GM19025 (cell line): ENCODE measurements around the gene TLCD1.
"Not testable (repeated sequence)": the region's sequence is repeated elsewhere in the genome, so short reads cannot be mapped to it uniquely, and the experiment has no call there.

Experiments
- ATAC-seq: cut with Tn5 transposase; IDR thresholded peaks from one replicate; pipeline ENCODE4 v1.9.1; 2021; ENCODE audit warnings: mild to moderate bottlenecking, low read depth, moderate library complexity; ENCODE audit not compliant: unreplicated experiment

Gene TLCD1

GRCh38 chr17:28733346-28733745 is 7.3 kb upstream of the TLCD1 start:
- ATAC-seq = no peak

- no peak for ATAC-seq
Measured at GRCh38 chr17:28729950-28730330, 3.9 kb upstream of the TLCD1 start.

- ATAC-seq = peak; percentile 28
Measured at GRCh38 chr17:28728364-28729200, 2.5 kb upstream of the TLCD1 start, which contains the start of gene NEK8. TSS of gene NEK8 (plus strand) at chr17:28728788. CDS start at chr17:28728814, 26 bp downstream.

GRCh38 chr17:28726627-28727491 is 826 bp upstream of the TLCD1 start:
- ATAC-seq = peak; percentile 36

- ATAC-seq = no peak
Measured at GRCh38 chr17:28725660-28726225, 290 bp downstream of the TLCD1 start.

GRCh38 chr17:28725166-28725659 is 820 bp downstream of the TLCD1 start:
- no peak for ATAC-seq

- ATAC-seq = no peak
Measured at GRCh38 chr17:28724500-28725165, 1.4 kb downstream of the TLCD1 start.

- not testable (repeated sequence) for ATAC-seq
Measured at GRCh38 chr17:28723836-28724499, 2.1 kb downstream of the TLCD1 start.

GRCh38 chr17:28723159-28723835 is 2.7 kb downstream of the TLCD1 start:
- no peak for ATAC-seq

GRCh38 chr17:28722417-28723158 is 3.4 kb downstream of the TLCD1 start:
- no peak for ATAC-seq

- not testable (repeated sequence) for ATAC-seq
Measured at GRCh38 chr17:28720997-28721329, 5.1 kb downstream of the TLCD1 start.

GRCh38 chr17:28720247-28720996 is 5.6 kb downstream of the TLCD1 start:
- no peak for ATAC-seq

GRCh38 chr17:28719021-28719433 is 7.0 kb downstream of the TLCD1 start:
- ATAC-seq = no peak

- no peak for ATAC-seq
Measured at GRCh38 chr17:28718333-28719020, 7.6 kb downstream of the TLCD1 start.

GRCh38 chr17:28717578-28718332 is 8.3 kb downstream of the TLCD1 start, which contains the start of gene RAB34:
TSS of gene RAB34 (minus strand) at chr17:28717868. CDS start at chr17:28717266, 602 bp downstream.
- no peak for ATAC-seq

GRCh38 chr17:28716740-28717577 is 9.1 kb downstream of the TLCD1 start:
- ATAC-seq = no peak
